Measurements from ENCODE around the gene TRIM69.

- TF ChIP-seq, protein P1, sequence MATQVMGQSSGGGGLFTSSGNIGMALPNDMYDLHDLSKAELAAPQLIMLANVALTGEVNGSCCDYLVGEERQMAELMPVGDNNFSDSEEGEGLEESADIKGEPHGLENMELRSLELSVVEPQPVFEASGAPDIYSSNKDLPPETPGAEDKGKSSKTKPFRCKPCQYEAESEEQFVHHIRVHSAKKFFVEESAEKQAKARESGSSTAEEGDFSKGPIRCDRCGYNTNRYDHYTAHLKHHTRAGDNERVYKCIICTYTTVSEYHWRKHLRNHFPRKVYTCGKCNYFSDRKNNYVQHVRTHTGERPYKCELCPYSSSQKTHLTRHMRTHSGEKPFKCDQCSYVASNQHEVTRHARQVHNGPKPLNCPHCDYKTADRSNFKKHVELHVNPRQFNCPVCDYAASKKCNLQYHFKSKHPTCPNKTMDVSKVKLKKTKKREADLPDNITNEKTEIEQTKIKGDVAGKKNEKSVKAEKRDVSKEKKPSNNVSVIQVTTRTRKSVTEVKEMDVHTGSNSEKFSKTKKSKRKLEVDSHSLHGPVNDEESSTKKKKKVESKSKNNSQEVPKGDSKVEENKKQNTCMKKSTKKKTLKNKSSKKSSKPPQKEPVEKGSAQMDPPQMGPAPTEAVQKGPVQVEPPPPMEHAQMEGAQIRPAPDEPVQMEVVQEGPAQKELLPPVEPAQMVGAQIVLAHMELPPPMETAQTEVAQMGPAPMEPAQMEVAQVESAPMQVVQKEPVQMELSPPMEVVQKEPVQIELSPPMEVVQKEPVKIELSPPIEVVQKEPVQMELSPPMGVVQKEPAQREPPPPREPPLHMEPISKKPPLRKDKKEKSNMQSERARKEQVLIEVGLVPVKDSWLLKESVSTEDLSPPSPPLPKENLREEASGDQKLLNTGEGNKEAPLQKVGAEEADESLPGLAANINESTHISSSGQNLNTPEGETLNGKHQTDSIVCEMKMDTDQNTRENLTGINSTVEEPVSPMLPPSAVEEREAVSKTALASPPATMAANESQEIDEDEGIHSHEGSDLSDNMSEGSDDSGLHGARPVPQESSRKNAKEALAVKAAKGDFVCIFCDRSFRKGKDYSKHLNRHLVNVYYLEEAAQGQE (IDR thresholded peaks at IDR 0.05; ENCODE audit: insufficient read depth in 1 of 2, low read depth in 2 of 2, low read length in 2 of 2), result no peak
- TF ChIP-seq POLR2AphosphoS5 (IDR thresholded peaks at IDR 0.05; ENCODE audit: low read depth, low read length) (no peak), FOXP2 (optimal IDR thresholded peaks at IDR 0.05; ENCODE audit: borderline replicate concordance, extremely low read depth, extremely low read length, insufficient read depth) (no peak), TAF1 (IDR thresholded peaks at IDR 0.05; ENCODE audit: borderline replicate concordance, insufficient read depth, low read length) (no peak), SIN3A (IDR thresholded peaks at IDR 0.05; ENCODE audit: borderline replicate concordance, insufficient read depth, low read length) (no peak)
These were observed 18.0 kb upstream of the TRIM69 start for GRCh38 chr15:44718180-44718926.

Measured in PFSK-1 (cell line).